Measurements from ENCODE around the gene ADAMTSL5.

ADAMTSL5 gene

GRCh38 chr19:1474765-1475351, 38.0 kb downstream of the ADAMTSL5 start:
- no peak for DNase-seq

- no peak for DNase-seq
These were observed 38.6 kb downstream of the ADAMTSL5 start for GRCh38 chr19:1474011-1474764.

- DNase-seq: no peak
These were observed 39.6 kb downstream of the ADAMTSL5 start for GRCh38 chr19:1473085-1473851.

GRCh38 chr19:1472231-1473084, 40.4 kb downstream of the ADAMTSL5 start:
- no peak for DNase-seq

- no peak for DNase-seq
These were observed 41.2 kb downstream of the ADAMTSL5 start for GRCh38 chr19:1471515-1472160.

GRCh38 chr19:1471010-1471514, 41.8 kb downstream of the ADAMTSL5 start:
- DNase-seq: peak; percentile 65

GRCh38 chr19:1470305-1471009, 42.4 kb downstream of the ADAMTSL5 start:
- DNase-seq: peak; percentile 82

GRCh38 chr19:1470055-1470304, 42.8 kb downstream of the ADAMTSL5 start:
- DNase-seq: no peak

- DNase-seq: peak; percentile 28
These were observed 43.4 kb downstream of the ADAMTSL5 start for GRCh38 chr19:1469255-1470054.

GRCh38 chr19:1468821-1469254, 44.0 kb downstream of the ADAMTSL5 start:
- DNase-seq: no peak

- no peak for DNase-seq
These were observed 44.5 kb downstream of the ADAMTSL5 start for GRCh38 chr19:1468274-1468820.

- no peak for DNase-seq
These were observed 45.1 kb downstream of the ADAMTSL5 start for GRCh38 chr19:1467490-1468273.

GRCh38 chr19:1467215-1467489, 45.7 kb downstream of the ADAMTSL5 start:
- DNase-seq: no peak

- DNase-seq: no peak
These were observed 46.2 kb downstream of the ADAMTSL5 start for GRCh38 chr19:1466461-1467214.

GRCh38 chr19:1466018-1466460, 46.8 kb downstream of the ADAMTSL5 start:
- DNase-seq: no peak

GRCh38 chr19:1465191-1466016, 47.4 kb downstream of the ADAMTSL5 start:
- DNase-seq: no peak

GRCh38 chr19:1461862-1462261, 51.0 kb downstream of the ADAMTSL5 start:
- no peak for DNase-seq
